C4-2B (cell line): Measurements from ENCODE around the gene CAPN9.

Experiments used
- CTCF ChIP-seq: fragments of 450-650 bp; conservative IDR thresholded peaks from 2 replicates; pipeline ENCODE4 v1.5.1; 2017; ENCODE audit warnings: mild to moderate bottlenecking
- ZFX ChIP-seq: fragments of 450-650 bp; IDR thresholded peaks from 2 replicates; pipeline ENCODE4 v1.6.1; 2017

- TF ChIP-seq CTCF, result no peak
- TF ChIP-seq ZFX, result no peak
These were observed 21.8 kb upstream of the CAPN9 start for GRCh38 chr1:230725256-230726012.
